Hematopoietic multipotent progenitor cell treated with erythropoietin and hydrocortisone succinate and interleukin-3 and kit ligand, for 6 days (in vitro differentiated cells): ENCODE results near the gene CENPU.
"Not testable (repeated sequence)": the region's sequence is repeated elsewhere in the genome, so short reads cannot be mapped to it uniquely, and the experiment has no call there.

Experiments used
- DNase-seq: peaks from one replicate; pipeline ENCODE4 v3.0.0-alpha.2; 2015

CENPU gene

DNA sequence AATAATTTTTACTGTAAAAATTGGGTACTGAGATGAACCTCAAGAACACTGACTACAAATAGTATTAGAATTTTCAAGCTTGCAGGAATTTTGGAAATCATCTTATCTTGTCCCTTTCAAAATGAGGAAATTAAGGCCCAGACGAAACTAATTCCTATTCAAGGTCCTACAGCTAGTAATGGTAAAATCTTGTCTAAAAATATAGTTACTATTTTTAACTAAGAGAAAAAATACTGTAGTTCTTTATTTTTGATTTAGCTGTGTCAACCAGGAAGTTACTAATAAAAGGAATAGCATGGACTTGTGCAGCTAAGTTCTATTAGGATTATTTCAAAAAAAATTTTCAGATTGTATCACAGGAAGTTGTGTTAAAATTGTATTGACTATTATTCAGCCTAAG, 71.7 kb downstream of the CENPU start:
- DNase-seq: no peak

DNA sequence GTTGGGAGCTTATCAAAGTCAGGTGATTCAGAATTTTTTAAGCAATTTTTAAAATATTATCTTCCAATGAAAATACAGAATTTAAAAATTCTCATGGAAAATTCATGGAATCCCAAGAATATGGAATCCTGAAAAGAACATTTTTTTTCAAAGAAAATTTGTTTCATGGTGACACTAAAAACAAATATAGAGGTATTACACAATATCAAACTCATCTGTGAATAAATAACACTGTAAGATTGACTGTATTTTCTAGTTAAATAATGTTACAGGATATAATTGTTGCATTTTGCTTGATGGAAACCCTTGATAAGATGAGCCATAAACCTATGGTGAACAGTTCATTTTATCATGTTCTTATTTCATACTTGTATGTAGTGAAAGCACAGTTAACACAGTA, 72.9 kb downstream of the CENPU start:
- no peak for DNase-seq

DNA sequence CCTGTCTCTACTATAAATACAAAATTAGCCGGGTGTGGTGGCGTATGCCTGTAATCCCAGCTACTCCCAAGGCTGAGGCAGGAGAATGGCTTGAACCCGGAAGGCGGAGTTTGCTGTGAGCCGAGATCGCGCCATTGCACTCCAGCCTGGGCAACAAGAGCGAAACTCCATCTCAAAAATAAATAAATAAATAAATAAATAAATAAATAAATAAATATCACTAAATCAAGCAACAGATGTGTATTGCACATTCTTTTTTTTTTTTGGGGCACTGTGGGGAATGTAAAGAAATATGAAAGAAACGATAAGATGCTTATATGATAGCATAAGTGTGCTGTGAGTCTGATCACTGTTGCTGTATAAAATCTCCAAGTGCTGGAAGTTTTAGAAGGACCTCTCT, 76.1 kb downstream of the CENPU start:
- DNase-seq: not testable (repeated sequence)

DNA sequence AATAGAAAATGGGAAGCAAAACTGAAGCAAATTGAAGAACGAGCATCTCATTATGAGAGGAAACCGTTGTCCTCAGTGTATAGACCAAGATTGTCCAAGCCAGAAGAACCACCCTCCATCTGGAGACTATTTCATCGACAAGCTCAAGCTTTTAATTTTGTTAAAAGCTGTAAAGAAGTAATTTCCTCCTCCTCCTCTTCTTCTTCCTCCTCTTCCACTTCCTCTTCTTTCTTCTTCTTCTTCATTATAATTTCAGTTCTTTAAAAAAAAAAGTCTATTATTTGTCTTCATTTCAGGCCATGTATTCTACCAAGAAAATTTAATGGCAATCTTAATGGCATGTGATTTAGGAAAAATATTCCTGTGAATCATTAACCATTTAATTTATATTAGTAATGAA, 76.8 kb downstream of the CENPU start:
- DNase-seq: no peak

DNA sequence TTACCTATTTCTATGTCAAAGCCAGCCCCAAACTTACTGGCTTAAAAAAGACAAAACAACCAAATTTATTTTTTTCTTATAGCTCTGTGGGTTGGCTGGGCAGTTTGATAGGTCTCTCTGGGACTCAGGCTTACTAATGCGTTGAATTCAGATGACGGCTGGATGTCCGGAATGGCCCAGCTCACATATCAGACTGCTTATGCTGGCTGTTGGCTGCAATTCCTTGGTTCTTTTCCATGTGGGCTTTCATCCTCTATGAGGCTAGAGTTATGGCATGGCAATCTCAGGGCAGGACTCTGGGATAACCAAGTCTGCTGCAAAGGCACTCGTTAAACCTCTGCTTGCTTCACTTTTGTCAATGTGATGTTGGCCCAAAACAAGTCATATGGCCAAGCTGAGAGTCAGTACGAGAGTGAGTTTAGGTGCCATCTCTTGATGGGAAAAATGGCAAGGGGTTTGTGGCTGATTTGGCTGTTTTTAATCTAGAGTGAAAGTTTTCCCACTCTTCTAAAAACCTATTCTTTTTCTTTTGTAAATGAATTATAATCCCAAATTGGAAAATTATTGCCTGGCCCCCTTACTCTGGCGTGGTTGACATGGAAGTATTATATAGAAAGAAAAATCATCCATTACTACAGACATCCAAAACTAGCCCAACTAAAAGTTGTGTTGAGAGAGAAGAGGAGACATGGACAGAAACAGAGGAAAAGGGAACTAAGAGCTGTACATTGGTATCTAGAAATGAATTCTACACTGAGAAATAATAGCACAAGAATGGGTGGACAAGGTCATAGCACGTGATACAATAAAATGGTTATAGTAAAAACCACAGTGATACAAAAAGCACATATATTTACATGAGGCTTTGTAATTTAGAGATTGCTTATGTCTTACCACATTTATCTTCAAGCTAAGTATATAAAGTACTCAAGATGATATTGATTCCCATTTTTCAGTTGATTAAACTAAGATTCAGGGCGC, 77.7 kb downstream of the CENPU start:
- DNase-seq: no peak

DNA sequence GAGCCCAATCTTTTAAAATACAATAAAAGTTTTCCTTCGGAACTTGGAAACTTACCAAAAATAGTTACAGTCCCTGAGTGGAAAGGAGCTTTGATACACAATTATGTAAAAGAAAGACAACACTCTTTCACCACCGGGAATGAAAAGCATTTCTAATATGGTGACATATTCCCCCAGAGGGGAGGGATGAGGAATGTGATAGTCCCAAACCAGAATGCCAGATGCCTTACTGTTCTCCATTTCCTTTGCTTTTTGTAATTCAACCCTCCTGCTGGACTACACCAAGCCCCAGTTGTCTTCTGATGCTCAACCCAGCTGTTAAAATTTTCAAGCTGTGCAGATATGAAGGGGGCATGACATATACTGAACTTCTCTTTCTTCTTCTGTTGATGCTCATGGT, 80.2 kb downstream of the CENPU start:
- no peak for DNase-seq

DNA sequence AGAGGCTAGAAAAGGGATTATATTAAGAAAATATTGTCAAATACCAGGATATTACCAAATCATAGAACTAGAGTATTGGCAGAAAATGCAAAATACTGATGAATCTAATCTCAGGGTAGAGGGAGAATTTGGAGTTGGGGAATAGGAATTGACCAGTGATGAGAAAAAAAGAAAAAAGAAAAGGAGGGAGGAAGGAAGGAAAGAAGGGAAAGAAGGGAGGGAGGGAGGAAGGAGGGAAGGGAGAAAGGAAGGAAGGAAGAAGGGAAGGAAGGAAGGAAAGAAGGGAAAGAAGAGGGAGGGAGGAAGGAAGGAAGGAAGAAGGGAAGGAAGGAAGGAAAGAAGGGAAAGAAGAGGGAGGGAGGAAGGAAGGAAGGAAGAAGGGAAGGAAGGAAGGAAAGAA, 81.2 kb downstream of the CENPU start:
- DNase-seq: not testable (repeated sequence)

DNA sequence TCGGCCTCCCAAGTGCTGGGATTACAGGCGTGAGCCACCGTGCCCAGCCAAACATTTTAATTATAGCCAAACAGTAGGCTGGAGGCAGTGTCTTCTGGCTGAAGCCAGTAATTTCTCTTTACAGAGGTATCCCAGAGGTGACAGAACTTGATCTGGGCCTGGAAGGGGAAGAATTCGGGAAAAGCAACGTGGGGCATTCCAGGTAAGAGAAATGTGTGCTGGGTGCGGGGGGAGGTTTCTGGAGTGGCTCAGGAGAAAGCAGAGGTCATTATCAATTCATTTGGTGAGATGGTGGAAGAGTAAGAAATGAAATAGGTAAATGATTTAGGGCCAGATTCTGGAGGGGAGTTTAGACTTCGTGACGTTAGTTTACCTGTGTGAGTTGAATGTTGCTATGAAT, 82.0 kb downstream of the CENPU start:
- no peak for DNase-seq

DNA sequence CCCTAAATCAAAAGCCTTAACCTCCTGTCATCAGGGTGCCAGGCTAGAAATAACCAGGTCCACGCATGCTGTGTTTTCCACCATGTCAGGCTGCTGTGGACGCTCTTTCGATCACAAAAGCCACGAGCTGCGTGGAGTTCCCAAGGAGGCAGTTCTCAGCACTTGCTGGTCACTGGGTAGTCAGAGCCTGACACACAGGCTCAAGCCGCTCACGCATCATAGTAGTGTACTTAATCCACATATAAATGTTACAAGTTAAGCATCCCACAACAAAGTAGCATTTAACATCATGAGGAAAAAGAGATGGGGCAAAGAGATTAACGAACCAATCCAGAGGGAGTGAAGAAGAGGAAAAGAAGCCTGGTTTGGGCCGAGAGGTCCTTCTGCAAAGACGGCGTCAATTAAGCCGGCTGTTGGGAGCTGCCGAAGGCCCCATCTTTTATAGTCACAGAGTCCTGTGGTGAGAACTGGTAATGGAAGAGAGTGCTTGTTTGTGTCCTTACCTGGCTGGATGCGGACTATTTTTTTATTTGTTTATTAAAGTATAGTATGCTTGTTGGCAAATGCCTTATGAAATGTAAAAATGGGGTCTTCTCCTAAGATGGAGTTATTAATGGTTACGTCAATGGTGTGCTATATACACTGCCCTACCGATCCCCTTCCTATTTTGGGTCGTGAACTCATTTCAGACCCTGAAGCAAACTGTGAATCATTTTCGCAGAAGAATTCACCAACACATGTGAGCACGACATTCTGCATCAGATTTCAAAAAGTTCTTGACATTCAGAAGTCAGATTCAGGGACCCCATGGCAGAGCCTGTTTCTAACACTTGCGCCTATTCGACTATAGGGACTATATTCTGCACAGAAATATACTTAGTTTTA, 83.7 kb downstream of the CENPU start:
- peak; percentile 65 for DNase-seq

DNA sequence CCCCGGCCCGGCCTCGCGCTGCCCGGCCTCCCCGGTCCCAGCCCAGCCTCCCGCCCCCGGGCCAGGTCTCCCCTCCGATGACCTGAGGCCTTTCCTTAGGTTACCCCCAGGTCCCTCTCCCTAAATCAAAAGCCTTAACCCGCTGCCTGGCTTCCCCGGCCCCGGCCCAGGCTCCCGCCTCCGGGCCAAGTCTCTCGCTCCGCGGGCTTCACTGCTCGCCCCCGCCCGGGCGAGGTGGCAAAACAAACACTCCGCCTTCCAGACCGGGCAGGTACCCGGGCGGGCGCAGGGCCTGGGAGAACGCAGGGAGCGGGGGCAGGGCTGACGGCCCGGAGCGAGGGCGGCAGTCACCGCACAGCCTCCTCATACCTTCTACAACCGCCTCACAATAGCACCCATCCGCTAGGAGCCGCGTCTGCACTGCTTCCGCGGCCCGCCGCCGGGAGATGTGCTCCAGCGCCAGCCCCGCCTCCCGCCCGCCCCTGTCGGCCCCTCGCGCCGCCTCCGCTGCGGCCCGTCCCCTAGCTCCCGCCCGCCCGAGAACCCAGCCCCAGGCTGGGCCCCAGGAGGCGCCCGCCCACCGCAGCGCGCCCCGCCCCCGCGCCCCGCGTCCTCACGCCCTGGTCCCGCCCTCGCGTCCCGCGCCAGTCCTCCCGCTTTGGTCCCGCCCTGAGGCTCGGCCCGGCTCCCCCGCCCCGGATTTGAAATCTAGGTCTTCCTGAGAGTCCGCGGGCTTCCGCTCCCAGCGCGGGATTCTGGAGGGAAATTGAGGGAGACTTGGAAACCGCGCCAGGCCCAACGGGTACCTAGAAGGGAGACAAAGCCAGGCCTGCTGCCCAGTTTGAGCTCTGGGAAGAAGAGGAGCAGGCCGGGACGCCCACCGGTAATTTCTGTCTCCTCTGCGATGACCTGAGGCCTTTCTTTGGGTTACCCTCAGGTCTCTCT, 84.6 kb downstream of the CENPU start, which contains the start of the genes CASP3 and PRIMPOL:
CASP3 (minus strand) TSS at position 422 of the 945 bp plus-strand sequence. CDS start 10,994 bp downstream, outside the sequence.
PRIMPOL (plus strand) TSS at position 713 of the 945 bp plus-strand sequence. CDS start 7,403 bp downstream, outside the sequence.
- peak; percentile 96 for DNase-seq

DNA sequence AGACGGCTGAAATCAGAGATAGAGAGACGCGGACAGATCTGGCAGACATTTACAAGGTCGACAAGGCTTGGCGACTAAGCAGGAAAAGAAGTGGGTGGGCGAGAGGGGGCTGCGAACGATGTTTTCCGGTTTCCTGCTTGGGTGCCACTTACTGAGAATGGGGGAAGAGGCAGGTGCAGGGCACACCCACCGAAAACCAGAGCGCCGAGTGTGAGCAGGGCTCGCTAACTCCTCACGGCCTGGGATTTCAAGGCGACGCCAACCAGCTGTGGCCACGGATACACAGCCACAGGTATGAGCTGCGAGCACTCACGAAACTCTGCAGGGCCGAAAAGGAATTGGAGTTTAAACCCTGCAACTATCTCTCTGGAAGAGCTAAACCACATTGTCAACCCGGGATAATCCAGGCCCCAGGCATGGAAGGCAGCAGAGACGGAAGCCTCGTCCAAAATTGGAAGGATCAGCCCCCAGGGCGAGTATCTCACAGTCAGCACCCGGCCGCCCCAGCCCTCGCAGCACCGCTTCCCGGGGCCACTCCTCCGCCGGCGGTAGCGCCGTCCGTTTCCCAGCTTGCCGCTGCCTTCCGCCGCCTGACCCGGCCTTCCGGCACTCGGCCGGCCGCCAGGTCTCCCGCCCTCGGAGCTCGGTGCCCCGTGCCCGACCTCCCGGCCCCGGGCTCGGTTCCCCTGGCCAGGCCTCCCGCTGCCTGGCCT, 85.4 kb downstream of the CENPU start:
- DNase-seq: peak; percentile 57

DNA sequence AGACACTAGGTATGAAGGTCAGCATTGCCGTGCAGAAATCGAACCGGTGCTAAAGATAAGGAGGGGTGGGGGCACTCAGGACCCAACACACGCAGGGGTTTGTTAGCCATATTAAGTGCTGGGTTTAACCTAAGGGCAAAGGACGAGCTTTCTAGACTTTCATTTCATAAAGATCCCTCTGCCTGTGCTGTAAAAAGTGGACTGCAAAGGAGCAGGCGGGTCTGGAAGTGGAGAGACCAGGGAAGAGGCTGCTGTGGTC, 85.9 kb downstream of the CENPU start:
- no peak for DNase-seq

DNA sequence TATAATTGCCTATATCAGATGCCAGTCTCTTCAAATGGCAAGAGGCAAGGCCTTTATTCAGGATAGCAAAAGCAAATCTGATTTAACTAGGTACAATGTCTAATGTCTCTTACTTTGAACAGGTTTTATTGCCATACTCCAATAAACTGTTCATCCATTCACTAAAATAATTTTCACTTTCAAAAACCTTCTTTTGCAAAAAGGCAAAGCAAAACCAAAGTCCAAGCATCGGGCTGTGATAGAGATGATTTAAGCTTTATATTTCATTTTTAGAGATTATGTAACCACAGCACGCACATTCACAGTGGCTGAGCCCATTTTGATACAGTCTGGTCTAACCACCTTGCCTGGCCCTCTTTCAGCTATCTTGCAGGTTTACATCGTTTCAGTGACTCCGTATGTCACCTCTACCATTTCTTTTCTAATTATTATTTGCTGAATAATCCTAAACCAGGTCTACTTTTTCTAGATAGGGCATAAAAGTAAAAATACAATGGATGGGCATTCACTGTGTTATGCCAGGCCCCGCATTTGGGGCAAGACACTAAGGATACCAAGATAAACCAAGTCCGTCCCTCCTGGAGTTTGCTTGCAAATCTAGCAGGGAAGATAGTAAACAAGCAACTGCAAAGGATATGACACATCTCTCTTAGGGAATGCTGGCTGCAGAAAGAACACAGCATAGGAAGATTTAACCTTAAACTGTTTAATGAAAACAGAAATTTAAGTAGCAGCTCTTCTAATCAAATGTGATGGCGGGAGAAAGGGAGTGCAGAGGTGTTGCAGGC, 86.4 kb downstream of the CENPU start:
- no peak for DNase-seq

DNA sequence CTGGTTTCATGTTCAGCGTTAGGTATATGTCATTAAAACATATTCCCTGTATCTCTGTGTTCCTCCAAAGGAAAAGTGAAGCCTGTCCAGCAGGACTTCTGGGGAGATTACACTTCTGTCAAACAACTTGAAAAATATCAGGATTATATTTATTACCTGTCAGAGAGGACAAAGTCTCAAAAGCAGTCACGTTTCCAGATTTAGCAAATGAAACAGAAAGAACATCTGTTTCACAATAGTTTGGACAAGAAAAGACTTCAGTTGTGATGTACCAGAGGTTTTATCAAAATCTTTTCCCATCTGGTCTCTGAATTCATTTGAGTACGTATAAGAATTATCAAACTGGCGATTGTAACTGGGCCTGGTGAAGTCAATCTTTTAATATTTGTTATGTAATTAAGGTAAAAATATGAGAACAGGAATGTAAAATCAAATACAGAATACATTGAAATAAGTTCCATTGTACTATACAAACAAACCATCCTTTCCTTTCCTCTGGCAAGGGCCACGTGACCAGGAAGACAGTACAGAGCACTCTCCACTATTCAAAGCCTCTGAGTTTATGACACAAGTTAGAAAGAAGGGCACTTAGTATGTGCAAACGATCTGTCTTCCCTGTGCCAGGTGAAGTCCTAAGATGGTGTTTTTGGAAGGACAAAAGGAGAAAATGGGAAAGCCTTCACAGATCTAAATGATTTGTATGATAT, 87.8 kb downstream of the CENPU start:
- no peak for DNase-seq

DNA sequence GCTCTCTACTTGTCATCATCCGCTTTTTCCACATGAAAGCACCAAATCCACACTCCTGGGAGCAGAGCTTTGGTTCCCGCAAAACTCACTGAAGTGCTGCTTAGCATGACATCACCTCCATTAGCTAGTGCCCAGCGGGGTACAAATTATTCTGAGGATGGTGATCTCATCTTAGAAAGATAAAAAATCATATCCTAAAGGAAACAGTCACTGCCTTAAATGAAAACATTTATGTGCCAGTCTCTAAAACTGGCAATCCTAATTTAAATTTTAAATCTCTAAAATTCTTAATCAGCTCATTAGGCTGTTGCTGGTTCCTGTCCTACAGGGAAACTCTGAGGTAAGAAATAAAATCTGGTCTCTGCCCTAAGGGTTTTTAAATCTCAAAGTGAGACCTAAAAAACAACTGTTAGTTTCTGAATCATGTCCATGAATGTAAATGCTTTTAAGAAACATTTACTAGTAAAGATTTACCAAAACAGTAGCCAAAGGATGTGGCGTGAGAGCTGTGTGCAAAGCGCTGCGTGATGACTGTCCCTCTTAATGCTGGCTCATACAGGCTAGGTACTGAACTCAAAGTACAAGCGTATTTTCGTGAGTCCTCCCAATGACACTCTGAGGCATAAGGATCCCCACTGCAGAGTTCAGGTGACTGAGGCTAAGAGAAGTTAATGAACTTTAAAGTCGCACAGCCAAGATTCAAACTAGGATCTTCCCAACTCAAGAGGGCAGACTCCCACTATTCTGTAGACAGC, 89.2 kb downstream of the CENPU start:
- no peak for DNase-seq
